ENCODE results near the gene ZFR.

The ZFR gene

DNA sequence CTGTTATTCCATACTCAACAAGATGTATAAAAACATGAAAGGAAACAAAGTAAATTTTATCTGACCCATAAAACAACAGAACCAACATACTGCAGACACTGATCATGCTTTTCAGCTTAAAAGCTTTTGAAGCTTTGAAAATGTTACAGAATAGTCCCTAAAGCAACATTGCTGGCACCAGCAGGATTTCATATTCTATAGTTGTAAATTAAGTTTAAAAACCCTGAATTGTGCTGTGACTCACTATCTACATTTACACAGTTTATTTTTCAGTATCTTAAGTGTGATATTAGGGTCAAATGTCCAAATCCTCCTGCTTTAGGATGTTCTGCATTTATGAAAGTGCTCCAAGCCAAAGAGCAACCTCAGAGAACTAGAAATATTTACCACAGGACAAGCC, 59.9 kb downstream of the ZFR start:
- Histone ChIP-seq H3K36me3 (replicated peaks; ENCODE audit: low read depth, low read length) (peaks cover 26% of the 10 kb centered on the region), H4K20me1 (ENCODE audit: insufficient read depth, low read length) (no peaks in the 10 kb centered on the region), H3K4me2 (ENCODE audit: low read length) (no peak overlapping the region), H3K27me3 (ENCODE audit: low read depth, low read length) (no peaks in the 10 kb centered on the region), H3K4me1 (ENCODE audit: low read length) (no peaks in the 10 kb centered on the region), H3K9ac (ENCODE audit: low read length) (no peak overlapping the region), H3K4me3 (ENCODE audit: low read length) (no peak overlapping the region), H3K79me2 (ENCODE audit: low read length) (no peaks in the 10 kb centered on the region), H2AFZ (ENCODE audit: low read depth, low read length) (no peak overlapping the region), H3K27ac (ENCODE audit: low read length) (no peak overlapping the region), H3K9me3 (ENCODE audit: insufficient read depth, low read length) (no peaks in the 10 kb centered on the region)
- TF ChIP-seq EZH2phosphoT487 (IDR thresholded peaks at IDR 0.05; ENCODE audit: low read depth): no peak
- TF ChIP-seq, protein P1, sequence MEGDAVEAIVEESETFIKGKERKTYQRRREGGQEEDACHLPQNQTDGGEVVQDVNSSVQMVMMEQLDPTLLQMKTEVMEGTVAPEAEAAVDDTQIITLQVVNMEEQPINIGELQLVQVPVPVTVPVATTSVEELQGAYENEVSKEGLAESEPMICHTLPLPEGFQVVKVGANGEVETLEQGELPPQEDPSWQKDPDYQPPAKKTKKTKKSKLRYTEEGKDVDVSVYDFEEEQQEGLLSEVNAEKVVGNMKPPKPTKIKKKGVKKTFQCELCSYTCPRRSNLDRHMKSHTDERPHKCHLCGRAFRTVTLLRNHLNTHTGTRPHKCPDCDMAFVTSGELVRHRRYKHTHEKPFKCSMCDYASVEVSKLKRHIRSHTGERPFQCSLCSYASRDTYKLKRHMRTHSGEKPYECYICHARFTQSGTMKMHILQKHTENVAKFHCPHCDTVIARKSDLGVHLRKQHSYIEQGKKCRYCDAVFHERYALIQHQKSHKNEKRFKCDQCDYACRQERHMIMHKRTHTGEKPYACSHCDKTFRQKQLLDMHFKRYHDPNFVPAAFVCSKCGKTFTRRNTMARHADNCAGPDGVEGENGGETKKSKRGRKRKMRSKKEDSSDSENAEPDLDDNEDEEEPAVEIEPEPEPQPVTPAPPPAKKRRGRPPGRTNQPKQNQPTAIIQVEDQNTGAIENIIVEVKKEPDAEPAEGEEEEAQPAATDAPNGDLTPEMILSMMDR (IDR thresholded peaks at IDR 0.05; ENCODE audit: low read depth, low read length): no peak

DNA sequence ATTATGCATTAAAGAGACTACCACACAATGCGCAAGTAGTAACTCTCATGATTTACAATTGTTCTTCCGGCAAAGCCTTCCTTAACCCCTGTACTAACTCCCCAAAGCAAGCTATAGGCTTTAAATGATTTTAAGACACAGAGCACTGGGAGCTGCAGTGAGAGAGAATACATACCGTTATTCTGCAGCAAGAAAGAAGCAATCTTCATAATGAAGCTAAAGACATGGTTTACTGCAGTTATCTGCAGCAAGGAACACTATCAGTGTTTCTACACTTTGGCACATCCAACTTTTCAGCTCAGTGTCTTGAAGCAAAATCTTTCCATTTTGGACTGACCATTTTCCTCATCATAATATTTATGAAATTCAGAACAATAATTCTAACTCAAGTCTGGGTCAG, 61.0 kb downstream of the ZFR start:
- H4K20me1 ChIP-seq (ENCODE audit: insufficient read depth, low read length): no peaks in the 10 kb centered on the region
- no peak overlapping the region for H3K4me3 ChIP-seq (ENCODE audit: low read length)
- H3K4me1 ChIP-seq (ENCODE audit: low read length): no peaks in the 10 kb centered on the region
- H3K27ac ChIP-seq (ENCODE audit: low read length): no peak overlapping the region
- H3K9ac ChIP-seq (ENCODE audit: low read length): no peak overlapping the region
- no peaks in the 10 kb centered on the region for H3K9me3 ChIP-seq (ENCODE audit: insufficient read depth, low read length)
- no peaks in the 10 kb centered on the region for H3K27me3 ChIP-seq (ENCODE audit: low read depth, low read length)
- TF ChIP-seq EZH2phosphoT487 (IDR thresholded peaks at IDR 0.05; ENCODE audit: low read depth): no peak
- TF ChIP-seq, protein P1 (IDR thresholded peaks at IDR 0.05; ENCODE audit: low read depth, low read length): no peak
- no peaks in the 10 kb centered on the region for H3K79me2 ChIP-seq (ENCODE audit: low read length)
- H3K36me3 ChIP-seq (replicated peaks; ENCODE audit: low read depth, low read length): peaks cover 25% of the 10 kb centered on the region
- no peak overlapping the region for H2AFZ ChIP-seq (ENCODE audit: low read depth, low read length)
- H3K4me2 ChIP-seq (ENCODE audit: low read length): no peak overlapping the region

DNA sequence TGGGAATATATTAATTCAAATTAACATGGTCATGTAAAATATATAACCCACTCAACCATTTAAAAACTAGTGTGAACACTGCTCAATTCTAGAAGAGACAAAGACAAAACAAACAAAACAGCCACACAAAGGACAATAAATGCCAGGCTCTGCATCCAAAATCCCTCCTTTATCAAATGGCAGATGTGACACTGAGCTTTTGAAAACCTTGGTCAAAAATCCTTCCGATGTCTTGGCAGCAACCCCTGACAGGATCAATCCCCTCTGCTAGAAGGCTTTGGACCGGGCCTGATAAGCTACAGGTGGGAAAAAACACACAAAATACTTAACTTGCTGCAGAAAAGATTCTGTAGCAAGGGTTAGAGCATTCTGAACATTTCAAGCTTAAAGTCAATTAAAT, 61.5 kb downstream of the ZFR start:
- H3K36me3 ChIP-seq (replicated peaks; ENCODE audit: low read depth, low read length): peaks cover 25% of the 10 kb centered on the region
- no peak overlapping the region for H3K9ac ChIP-seq (ENCODE audit: low read length)
- no peak overlapping the region for H3K4me3 ChIP-seq (ENCODE audit: low read length)
- no peak overlapping the region for H2AFZ ChIP-seq (ENCODE audit: low read depth, low read length)
- H3K4me2 ChIP-seq (ENCODE audit: low read length): no peak overlapping the region
- H3K27me3 ChIP-seq (ENCODE audit: low read depth, low read length): no peaks in the 10 kb centered on the region
- no peaks in the 10 kb centered on the region for H3K79me2 ChIP-seq (ENCODE audit: low read length)
- TF ChIP-seq, protein P1 (IDR thresholded peaks at IDR 0.05; ENCODE audit: low read depth, low read length): no peak
- no peak for TF ChIP-seq EZH2phosphoT487 (IDR thresholded peaks at IDR 0.05; ENCODE audit: low read depth)
- no peak overlapping the region for H3K27ac ChIP-seq (ENCODE audit: low read length)
- no peaks in the 10 kb centered on the region for H4K20me1 ChIP-seq (ENCODE audit: insufficient read depth, low read length)
- H3K9me3 ChIP-seq (ENCODE audit: insufficient read depth, low read length): no peaks in the 10 kb centered on the region
- H3K4me1 ChIP-seq (ENCODE audit: low read length): no peaks in the 10 kb centered on the region

DNA sequence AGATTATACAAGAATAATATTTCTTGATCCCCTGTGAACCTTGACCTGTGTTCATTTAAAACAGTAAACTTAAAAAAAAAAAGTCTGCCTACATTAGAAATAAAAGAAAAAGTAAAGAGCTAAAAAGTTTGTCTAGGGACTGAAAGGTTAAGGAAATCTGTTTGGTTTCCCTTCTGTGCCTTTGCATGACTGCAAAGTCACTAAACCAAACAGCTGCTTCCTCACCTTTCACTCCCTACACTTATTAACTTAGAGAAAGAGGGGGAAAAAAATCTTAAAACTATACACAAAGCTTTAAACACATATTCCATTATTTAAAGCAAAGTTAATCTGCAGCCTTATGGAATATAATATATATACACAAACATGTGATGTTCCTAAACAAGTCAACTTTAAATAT, 65.1 kb downstream of the ZFR start:
- Histone ChIP-seq H3K4me2 (ENCODE audit: low read length) (no peak overlapping the region), H3K27me3 (ENCODE audit: low read depth, low read length) (no peaks in the 10 kb centered on the region), H3K4me3 (ENCODE audit: low read length) (no peak overlapping the region), H4K20me1 (ENCODE audit: insufficient read depth, low read length) (no peaks in the 10 kb centered on the region), H3K9ac (ENCODE audit: low read length) (no peak overlapping the region), H3K27ac (ENCODE audit: low read length) (no peak overlapping the region), H3K4me1 (ENCODE audit: low read length) (no peaks in the 10 kb centered on the region), H3K9me3 (ENCODE audit: insufficient read depth, low read length) (no peaks in the 10 kb centered on the region), H2AFZ (ENCODE audit: low read depth, low read length) (no peak overlapping the region), H3K36me3 (replicated peaks; ENCODE audit: low read depth, low read length) (peaks cover 13% of the 10 kb centered on the region), H3K79me2 (ENCODE audit: low read length) (no peaks in the 10 kb centered on the region)
- TF ChIP-seq, protein P1 (IDR thresholded peaks at IDR 0.05; ENCODE audit: low read depth, low read length): no peak
- no peak for TF ChIP-seq EZH2phosphoT487 (IDR thresholded peaks at IDR 0.05; ENCODE audit: low read depth)

Measured in OCI-LY3 (cell line).